GM21825 (cell line): Measurements from ENCODE around the gene CCDC158.
"Not testable (repeated sequence)": the region's sequence is repeated elsewhere in the genome, so short reads cannot be mapped to it uniquely, and the experiment has no call there.

Experiments
- ATAC-seq: cut with Tn5 transposase; IDR thresholded peaks from one replicate; pipeline ENCODE4 v1.9.1; 2021; ENCODE audit warnings: mild to moderate bottlenecking, moderate library complexity; ENCODE audit not compliant: unreplicated experiment

CCDC158 gene

GRCh38 chr4:76373919-76374552, 46.9 kb downstream of the CCDC158 start:
- ATAC-seq = no peak

GRCh38 chr4:76366737-76367136, 54.2 kb downstream of the CCDC158 start:
- no peak for ATAC-seq

GRCh38 chr4:76365636-76366035, 55.3 kb downstream of the CCDC158 start:
- ATAC-seq = no peak

- no peak for ATAC-seq
Observed at GRCh38 chr4:76364763-76365162, 56.2 kb downstream of the CCDC158 start.

- no peak for ATAC-seq
Observed at GRCh38 chr4:76363556-76364290, 57.2 kb downstream of the CCDC158 start.

- no peak for ATAC-seq
Observed at GRCh38 chr4:76361689-76362412, 59.1 kb downstream of the CCDC158 start.

GRCh38 chr4:76359881-76360466, 61.0 kb downstream of the CCDC158 start:
- not testable (repeated sequence) for ATAC-seq

- no peak for ATAC-seq
Observed at GRCh38 chr4:76357981-76358380, 63.0 kb downstream of the CCDC158 start.

- ATAC-seq = no peak
Observed at GRCh38 chr4:76354517-76355473, 66.1 kb downstream of the CCDC158 start.

- no peak for ATAC-seq
Observed at GRCh38 chr4:76342803-76343202, 78.1 kb downstream of the CCDC158 start.

GRCh38 chr4:76342191-76342590, 78.8 kb downstream of the CCDC158 start:
- no peak for ATAC-seq

GRCh38 chr4:76341063-76341462, 79.9 kb downstream of the CCDC158 start:
- no peak for ATAC-seq

- ATAC-seq = no peak
Observed at GRCh38 chr4:76339364-76339763, 81.6 kb downstream of the CCDC158 start.

GRCh38 chr4:76334885-76335284, 86.1 kb downstream of the CCDC158 start:
- no peak for ATAC-seq

- no peak for ATAC-seq
Observed at GRCh38 chr4:76326515-76326914, 94.4 kb downstream of the CCDC158 start.

GRCh38 chr4:76325072-76325471, 95.9 kb downstream of the CCDC158 start:
- ATAC-seq = no peak

- ATAC-seq = no peak
Observed at GRCh38 chr4:76322236-76322635, 98.7 kb downstream of the CCDC158 start.

- no peak for ATAC-seq
Observed at GRCh38 chr4:76316131-76316530, 104.8 kb downstream of the CCDC158 start.

- ATAC-seq = no peak
Observed at GRCh38 chr4:76315267-76315918, 105.5 kb downstream of the CCDC158 start.

- no peak for ATAC-seq
Observed at GRCh38 chr4:76313547-76313946, 107.4 kb downstream of the CCDC158 start.
